HFFc6 (cell line): Measurements from ENCODE around the gene ZNF718. TPM values are rescaled to one million over a fixed set of nuclear protein-coding genes. Genes with fewer than 3 reads are reported as not detected.
"Not testable (repeated sequence)": the region's sequence is repeated elsewhere in the genome, so short reads cannot be mapped to it uniquely, and the experiment has no call there.

Experiments
- DNase-seq: peaks from one replicate; pipeline ENCODE4 v3.0.0-alpha.2; 2018
- H3K27ac Mint-ChIP-seq: 2 replicates; pipeline ENCODE4 v1.8.0; 2020; ENCODE audit warnings: mild to moderate bottlenecking, mixed read lengths
- H3K27me3 Mint-ChIP-seq: 2 replicates; pipeline ENCODE4 v1.8.0; 2021; ENCODE audit warnings: mild to moderate bottlenecking, moderate library complexity, mixed read lengths; ENCODE audit not compliant: insufficient read depth
- H3K36me3 Mint-ChIP-seq: 2 replicates; pipeline ENCODE4 v1.8.0; 2021; ENCODE audit warnings: low read depth, mixed read lengths
- H3K4me1 Mint-ChIP-seq: 2 replicates; pipeline ENCODE4 v1.8.0; 2020; ENCODE audit warnings: low read depth, mixed read lengths
- H3K4me3 Mint-ChIP-seq: 2 replicates; pipeline ENCODE4 v1.8.0; 2020; ENCODE audit warnings: mild to moderate bottlenecking, moderate library complexity, mixed read lengths
- H3K9me3 Mint-ChIP-seq: 2 replicates; pipeline ENCODE4 v1.8.0; 2020; ENCODE audit warnings: mild to moderate bottlenecking, mixed read lengths
- total RNA-seq, 6 experiments: library from RNA; stranded (reverse); fragmentation: NEBNext Ultra II Directional; extraction: Animal tissue kit (Norgen Biotek cat#: 25700); gene quantifications; 2 replicates in 1 of 6; 3 replicates in 5 of 6; pipeline ENCODE4 v1.2.3, GENCODE V29; 2021
- TF ChIP-seq, protein P1 (sequence below): fragments of 200-600 bp; sonication (generic); IDR thresholded peaks from 2 replicates; pipeline ENCODE4 v1.5.0; 2021; ENCODE audit warnings: antibody characterized with exemption, mild to moderate bottlenecking

Gene ZNF718
- total RNA-seq, 6 experiments from 2014 or later: 0.53 to 2.1 (median 0.66) TPM

DNA sequence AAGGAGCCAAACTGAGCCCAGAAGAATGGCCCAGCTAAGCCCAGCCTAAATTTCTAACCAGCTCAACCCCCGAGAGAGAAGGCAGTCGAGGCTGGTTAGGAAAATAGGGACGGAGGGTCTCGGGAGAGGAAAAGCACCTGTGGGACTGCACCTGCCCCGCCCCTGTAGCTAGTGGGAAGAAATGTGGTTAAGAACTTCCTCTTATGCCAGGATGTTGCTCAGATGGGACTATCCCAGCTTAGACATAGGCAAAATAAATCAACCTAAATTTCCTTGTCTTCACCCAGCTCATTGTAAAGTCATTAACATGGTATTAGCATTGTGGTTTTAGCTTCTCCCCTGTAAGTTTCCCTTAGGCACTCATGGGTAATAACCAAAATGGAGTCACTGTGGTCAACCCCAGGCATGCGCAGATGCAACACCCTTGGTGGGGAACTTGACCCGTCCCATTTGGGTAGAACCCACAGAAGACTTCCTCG is 86.8 kb downstream of the ZNF718 start:
- TF ChIP-seq, protein P1, sequence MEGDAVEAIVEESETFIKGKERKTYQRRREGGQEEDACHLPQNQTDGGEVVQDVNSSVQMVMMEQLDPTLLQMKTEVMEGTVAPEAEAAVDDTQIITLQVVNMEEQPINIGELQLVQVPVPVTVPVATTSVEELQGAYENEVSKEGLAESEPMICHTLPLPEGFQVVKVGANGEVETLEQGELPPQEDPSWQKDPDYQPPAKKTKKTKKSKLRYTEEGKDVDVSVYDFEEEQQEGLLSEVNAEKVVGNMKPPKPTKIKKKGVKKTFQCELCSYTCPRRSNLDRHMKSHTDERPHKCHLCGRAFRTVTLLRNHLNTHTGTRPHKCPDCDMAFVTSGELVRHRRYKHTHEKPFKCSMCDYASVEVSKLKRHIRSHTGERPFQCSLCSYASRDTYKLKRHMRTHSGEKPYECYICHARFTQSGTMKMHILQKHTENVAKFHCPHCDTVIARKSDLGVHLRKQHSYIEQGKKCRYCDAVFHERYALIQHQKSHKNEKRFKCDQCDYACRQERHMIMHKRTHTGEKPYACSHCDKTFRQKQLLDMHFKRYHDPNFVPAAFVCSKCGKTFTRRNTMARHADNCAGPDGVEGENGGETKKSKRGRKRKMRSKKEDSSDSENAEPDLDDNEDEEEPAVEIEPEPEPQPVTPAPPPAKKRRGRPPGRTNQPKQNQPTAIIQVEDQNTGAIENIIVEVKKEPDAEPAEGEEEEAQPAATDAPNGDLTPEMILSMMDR: no peak
- H3K36me3 Mint-ChIP-seq: peaks cover 22% of the 10 kb centered on the region
- peaks cover 2% of the 10 kb centered on the region for H3K27me3 Mint-ChIP-seq

DNA sequence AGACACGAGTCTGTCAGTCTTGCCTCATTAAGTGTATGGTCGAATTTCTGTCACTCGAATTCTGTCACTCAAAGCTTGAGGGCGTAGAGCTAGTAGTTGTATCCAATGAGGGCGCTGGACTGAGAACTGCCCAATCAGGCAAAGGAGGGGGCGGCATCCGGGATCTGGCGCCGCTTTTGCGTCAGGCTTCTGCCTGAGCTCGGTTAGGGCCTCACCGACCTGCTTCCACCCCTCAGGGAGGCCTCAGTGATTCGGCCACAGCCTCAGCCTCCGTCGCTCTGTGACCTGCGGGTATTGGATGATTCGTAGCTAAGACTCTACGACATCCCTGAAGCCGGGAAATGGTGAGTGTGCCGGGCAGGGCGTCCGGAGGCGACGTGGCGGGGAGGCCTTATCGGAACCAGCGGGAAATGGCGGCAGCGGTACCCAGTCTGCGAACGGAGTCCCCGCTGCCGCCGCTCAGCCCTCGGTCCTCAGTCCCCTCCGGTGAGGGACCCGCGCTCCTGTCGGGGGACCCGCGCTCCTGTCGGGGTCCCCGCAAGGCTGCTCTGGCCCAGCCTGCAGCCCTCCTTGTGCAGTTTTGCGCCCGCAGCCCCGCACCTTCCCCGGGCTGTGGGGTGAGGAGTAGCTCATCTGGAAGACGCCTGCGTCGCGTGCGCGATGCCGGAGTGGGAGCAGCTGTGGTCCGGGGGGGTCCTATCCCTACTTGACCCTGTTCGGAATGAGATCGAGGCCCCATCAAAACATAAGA is 88.3 kb downstream of the ZNF718 start:
- TF ChIP-seq, protein P1: no peak
- H3K36me3 Mint-ChIP-seq: peaks cover 17% of the 10 kb centered on the region
- H3K4me3 Mint-ChIP-seq: no peak overlapping the region

More for the DNA sequence above, 86.8 kb downstream of the ZNF718 start:
- Mint-ChIP-seq H3K27ac (no peak overlapping the region), H3K4me3 (no peak overlapping the region), H3K9me3 (peaks cover 67% of the 10 kb centered on the region), H3K4me1 (no peaks in the 10 kb centered on the region)
- no peak for DNase-seq

GRCh38 chr4:213189-213535 is 88.9 kb downstream of the ZNF718 start:
- H3K36me3 Mint-ChIP-seq: peaks cover 13% of the 10 kb centered on the region
- not testable (repeated sequence) for H3K27me3 Mint-ChIP-seq, H3K27ac Mint-ChIP-seq, H3K4me1 Mint-ChIP-seq, DNase-seq, H3K4me3 Mint-ChIP-seq
- H3K9me3 Mint-ChIP-seq: peaks cover 62% of the 10 kb centered on the region

More for the DNA sequence above, 88.3 kb downstream of the ZNF718 start:
- DNase-seq: no peak
- Mint-ChIP-seq H3K27ac (no peak overlapping the region), H3K4me1 (no peaks in the 10 kb centered on the region), H3K27me3 (peaks cover 2% of the 10 kb centered on the region), H3K9me3 (peaks cover 63% of the 10 kb centered on the region)

Other genes with a start within 250 kb of the ZNF718 start
- 1 to 10 TPM; 3.7 to 5.9 (median 4.7) TPM for gene ZNF595, start 71.2 kb upstream of the ZNF718 start, total RNA-seq
- gene ZNF732, start 181.0 kb downstream of the ZNF718 start, total RNA-seq: not detected
- 1 to 10 TPM in 2 of 6 experiments, under 1 TPM in 4; 0.26 to 3.1 (median 0.40) TPM for gene ZNF141, start 213.3 kb downstream of the ZNF718 start, total RNA-seq